ENCODE results near the gene TOP1.

DNA sequence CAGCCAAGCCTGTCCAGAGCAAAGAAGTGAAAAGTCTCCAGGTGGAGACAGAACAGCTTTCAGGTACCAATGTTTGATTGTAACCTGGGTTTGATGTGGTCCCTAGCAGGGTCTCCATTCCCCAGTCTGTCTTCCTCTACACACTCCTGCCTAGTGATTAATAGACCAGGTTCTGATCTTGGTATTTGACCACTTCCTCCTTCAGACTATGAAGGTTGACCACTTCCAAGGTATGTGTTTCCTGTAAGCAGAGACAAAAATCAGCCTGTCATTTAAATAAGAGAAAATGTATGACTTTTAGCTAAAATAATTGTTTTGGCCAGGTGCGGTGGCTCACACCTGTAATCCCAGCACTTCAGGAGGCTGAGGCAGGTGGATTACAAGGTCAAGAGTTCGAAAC, 41.8 kb upstream of the TOP1 start:
- TF ChIP-seq, protein P1, sequence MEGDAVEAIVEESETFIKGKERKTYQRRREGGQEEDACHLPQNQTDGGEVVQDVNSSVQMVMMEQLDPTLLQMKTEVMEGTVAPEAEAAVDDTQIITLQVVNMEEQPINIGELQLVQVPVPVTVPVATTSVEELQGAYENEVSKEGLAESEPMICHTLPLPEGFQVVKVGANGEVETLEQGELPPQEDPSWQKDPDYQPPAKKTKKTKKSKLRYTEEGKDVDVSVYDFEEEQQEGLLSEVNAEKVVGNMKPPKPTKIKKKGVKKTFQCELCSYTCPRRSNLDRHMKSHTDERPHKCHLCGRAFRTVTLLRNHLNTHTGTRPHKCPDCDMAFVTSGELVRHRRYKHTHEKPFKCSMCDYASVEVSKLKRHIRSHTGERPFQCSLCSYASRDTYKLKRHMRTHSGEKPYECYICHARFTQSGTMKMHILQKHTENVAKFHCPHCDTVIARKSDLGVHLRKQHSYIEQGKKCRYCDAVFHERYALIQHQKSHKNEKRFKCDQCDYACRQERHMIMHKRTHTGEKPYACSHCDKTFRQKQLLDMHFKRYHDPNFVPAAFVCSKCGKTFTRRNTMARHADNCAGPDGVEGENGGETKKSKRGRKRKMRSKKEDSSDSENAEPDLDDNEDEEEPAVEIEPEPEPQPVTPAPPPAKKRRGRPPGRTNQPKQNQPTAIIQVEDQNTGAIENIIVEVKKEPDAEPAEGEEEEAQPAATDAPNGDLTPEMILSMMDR (conservative IDR thresholded peaks at IDR 0.05; ENCODE audit: low read depth, low read length), result no peak
- TF ChIP-seq EZH2 (IDR thresholded peaks at IDR 0.05; ENCODE audit: low read length, unreplicated experiment), result no peak

Measured in PC-3 (cell line).